ENCODE data around the gene MAP2K3. TPM values are rescaled to one million over a fixed set of nuclear protein-coding genes. Genes with fewer than 3 reads are reported as not detected.

Gene MAP2K3
- 33.1 and 36.2 TPM in 2 replicates for total RNA-seq
- long read RNA-seq, transcript MAP2K3-202 (12 exons, 2,303 nt), result major isoform, 6 of 11 reads
- long read RNA-seq, partial matches to known transcripts, result 0 of 11 reads
- long read RNA-seq, other reads (novel, unspliced or antisense), result 1 of 11 reads

- peak within 1 kb of the TSS; percentile 83 for H3K27ac Mint-ChIP-seq (ENCODE audit: unreplicated experiment)
- TF ChIP-seq CTCF (IDR thresholded peaks at IDR 0.05), result no peak
- no peaks in the 10 kb centered on the region for H3K9me3 Mint-ChIP-seq (ENCODE audit: unreplicated experiment)
- no peaks in the 10 kb centered on the region for H3K36me3 Mint-ChIP-seq (ENCODE audit: unreplicated experiment)
- peak; percentile 99 for DNase-seq (ENCODE audit: extremely low spot score, unreplicated experiment)
- no peaks in the 10 kb centered on the region for H3K27me3 Mint-ChIP-seq (ENCODE audit: unreplicated experiment)
- H3K4me3 Mint-ChIP-seq (ENCODE audit: unreplicated experiment), result peak within 1 kb of the TSS; percentile 96
- H3K4me1 Mint-ChIP-seq (ENCODE audit: unreplicated experiment), result peaks cover 56% of the 10 kb centered on the region
Observed at GRCh38 chr17:21284319-21285163, at the start of gene MAP2K3. Gene MAP2K3, plus strand, starts transcription at chr17:21284711. Its CDS starts 210 bp downstream, at chr17:21284921.

- H3K36me3 Mint-ChIP-seq (ENCODE audit: unreplicated experiment), result peaks cover 2% of the 10 kb centered on the region
- no peaks in the 10 kb centered on the region for H3K27me3 Mint-ChIP-seq (ENCODE audit: unreplicated experiment)
Observed at GRCh38 chr17:21235921-21236320, 48.6 kb upstream of the MAP2K3 start.

GRCh38 chr17:21239680-21240368, 44.7 kb upstream of the MAP2K3 start:
- H3K4me3 Mint-ChIP-seq (ENCODE audit: unreplicated experiment), result no peak overlapping the region
- no peaks in the 10 kb centered on the region for H3K36me3 Mint-ChIP-seq (ENCODE audit: unreplicated experiment)
- peaks cover 10% of the 10 kb centered on the region for H3K4me1 Mint-ChIP-seq (ENCODE audit: unreplicated experiment)
- H3K27ac Mint-ChIP-seq (ENCODE audit: unreplicated experiment), result no peak overlapping the region
- no peak for DNase-seq (ENCODE audit: extremely low spot score, unreplicated experiment)
- H3K9me3 Mint-ChIP-seq (ENCODE audit: unreplicated experiment), result no peaks in the 10 kb centered on the region
- TF ChIP-seq CTCF (IDR thresholded peaks at IDR 0.05), result peak; percentile 55
- no peaks in the 10 kb centered on the region for H3K27me3 Mint-ChIP-seq (ENCODE audit: unreplicated experiment)

More at GRCh38 chr17:21235921-21236320, 48.6 kb upstream of the MAP2K3 start:
- Mint-ChIP-seq H3K4me3 (ENCODE audit: unreplicated experiment) (no peak overlapping the region), H3K9me3 (ENCODE audit: unreplicated experiment) (peaks cover 6% of the 10 kb centered on the region), H3K27ac (ENCODE audit: unreplicated experiment) (no peak overlapping the region), H3K4me1 (ENCODE audit: unreplicated experiment) (peaks cover 1% of the 10 kb centered on the region)
- no peak for DNase-seq (ENCODE audit: extremely low spot score, unreplicated experiment)
- TF ChIP-seq CTCF (IDR thresholded peaks at IDR 0.05), result no peak

- H3K4me3 Mint-ChIP-seq (ENCODE audit: unreplicated experiment), result no peak overlapping the region
- no peaks in the 10 kb centered on the region for H3K27me3 Mint-ChIP-seq (ENCODE audit: unreplicated experiment)
- TF ChIP-seq CTCF (IDR thresholded peaks at IDR 0.05), result no peak
- no peaks in the 10 kb centered on the region for H3K9me3 Mint-ChIP-seq (ENCODE audit: unreplicated experiment)
- H3K36me3 Mint-ChIP-seq (ENCODE audit: unreplicated experiment), result no peaks in the 10 kb centered on the region
- peaks cover 10% of the 10 kb centered on the region for H3K4me1 Mint-ChIP-seq (ENCODE audit: unreplicated experiment)
- no peak for DNase-seq (ENCODE audit: extremely low spot score, unreplicated experiment)
- H3K27ac Mint-ChIP-seq (ENCODE audit: unreplicated experiment), result no peak overlapping the region
Observed at GRCh38 chr17:21240369-21241055, 44.0 kb upstream of the MAP2K3 start.

Data from osteocyte (in vitro differentiated cells).